ENCODE results near the gene KPNA5.
A peak's percentile ranks its signal among the peaks of the same experiment; 100 is the strongest.
"Not testable (repeated sequence)": the region's sequence is repeated elsewhere in the genome, so short reads cannot be mapped to it uniquely, and the experiment has no call there.

The KPNA5 gene

DNA sequence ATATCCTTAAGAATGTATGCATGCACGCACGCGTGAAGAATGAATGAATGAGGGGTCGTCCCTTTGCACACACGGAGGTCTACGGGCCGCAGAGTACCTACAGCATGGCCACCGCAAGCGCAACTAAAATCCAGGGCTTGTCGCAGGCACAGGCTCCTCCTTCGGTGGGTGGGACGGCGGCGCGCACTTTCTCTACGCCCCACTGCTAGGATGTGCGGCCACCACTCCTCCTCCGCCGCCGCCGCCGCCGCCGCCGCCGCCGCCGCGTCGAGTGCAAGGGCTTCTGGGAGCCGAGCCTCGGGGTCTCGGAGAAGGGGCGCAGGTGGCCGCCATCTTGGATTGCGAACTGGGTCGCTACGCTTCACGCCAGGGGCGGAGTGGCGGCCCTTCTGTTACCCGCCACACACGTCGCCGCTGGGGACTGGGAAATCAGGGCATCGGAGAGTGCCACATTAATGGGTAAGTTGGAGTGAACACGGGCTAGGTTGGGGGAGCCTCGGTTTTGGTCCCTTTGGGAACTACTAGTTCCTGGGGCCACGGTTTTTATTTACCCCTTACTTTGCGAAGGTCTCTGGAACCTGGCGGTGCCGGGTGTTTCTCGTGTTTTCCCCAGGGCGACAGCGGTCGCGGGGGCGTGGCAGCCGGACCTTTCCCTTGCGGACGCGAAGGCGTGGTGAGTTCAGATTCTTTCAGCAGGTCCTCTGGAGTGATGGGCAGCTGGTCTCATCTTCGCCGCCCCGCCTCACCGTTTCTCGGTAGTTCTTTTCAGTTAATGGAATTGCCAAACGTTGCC lies at the start of gene KPNA5:
TSS of gene KPNA5 (plus strand) at position 332 of the 793 bp plus-strand sequence. CDS start at position 456, 124 bp downstream.
- DNase-seq (ENCODE audit: low read depth): peak; percentile 81

DNA sequence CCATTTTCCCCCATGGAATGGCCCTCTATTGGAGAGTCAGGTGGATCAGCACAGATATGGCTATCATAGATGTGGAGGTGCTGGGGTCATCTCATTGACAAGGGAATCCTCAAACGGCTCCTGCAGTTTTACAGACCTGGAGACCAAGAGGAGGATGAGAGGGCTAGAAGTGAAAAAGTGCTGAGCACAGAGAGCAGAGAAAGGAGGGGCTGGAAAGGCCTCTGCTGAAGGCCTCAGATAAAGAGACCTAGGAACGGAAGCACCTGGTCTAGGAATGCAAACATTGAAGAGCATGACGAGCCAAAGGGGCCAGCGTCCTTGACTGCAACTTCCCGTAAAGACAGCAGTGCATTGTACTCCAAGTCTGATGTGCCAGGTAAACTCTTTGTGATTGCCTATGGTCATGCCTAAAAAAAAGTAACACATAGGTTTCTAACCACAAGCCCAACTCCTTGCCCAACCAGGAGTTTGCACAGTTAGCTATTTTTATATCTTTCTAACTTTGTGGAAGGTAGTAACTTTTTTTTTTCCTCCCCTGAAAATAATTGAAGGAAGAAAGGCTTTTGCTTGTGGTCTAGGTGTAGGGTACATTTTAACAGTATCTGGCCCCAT lies 49.5 kb upstream of the KPNA5 start:
- no peak for DNase-seq (ENCODE audit: low read depth)

DNA sequence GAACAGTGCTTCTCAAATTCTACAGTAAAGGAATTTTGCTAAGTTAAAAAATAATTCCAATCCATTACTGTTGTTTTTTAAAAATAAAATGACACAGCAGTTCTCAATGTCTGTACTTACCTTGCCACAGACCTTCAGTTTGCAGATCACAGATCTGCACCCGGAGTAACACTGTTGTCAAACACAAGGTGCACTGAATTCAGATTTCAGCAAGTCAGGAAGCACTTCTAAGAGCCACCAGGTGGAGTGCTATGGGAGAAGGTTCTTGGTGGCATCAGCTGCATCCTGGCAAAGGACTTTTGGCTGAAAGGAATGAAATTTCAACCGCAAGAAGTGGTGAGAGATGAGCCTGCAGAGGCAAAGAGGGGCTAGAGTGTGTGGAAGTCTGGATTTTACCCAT lies 47.3 kb upstream of the KPNA5 start:
- no peak for DNase-seq (ENCODE audit: low read depth)

DNA sequence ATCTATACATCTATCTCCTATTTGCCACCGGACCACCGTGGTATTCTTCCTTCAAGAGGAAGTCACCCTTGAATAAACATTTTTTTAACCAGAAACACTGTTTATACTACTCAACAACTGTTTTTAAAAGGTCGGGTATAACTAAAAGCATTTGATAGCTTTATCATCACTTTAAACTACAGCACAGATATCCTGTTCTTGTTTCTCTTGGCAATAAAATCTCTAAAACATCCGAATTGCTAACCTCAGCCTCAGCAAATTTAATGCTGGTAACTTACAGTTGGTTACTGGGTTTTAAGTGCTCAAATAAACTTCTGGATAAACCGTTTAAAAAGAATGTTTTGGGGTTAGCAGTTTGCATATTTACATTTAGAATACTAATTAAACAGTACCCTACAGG lies 32.9 kb upstream of the KPNA5 start:
- DNase-seq (ENCODE audit: low read depth): no peak

DNA sequence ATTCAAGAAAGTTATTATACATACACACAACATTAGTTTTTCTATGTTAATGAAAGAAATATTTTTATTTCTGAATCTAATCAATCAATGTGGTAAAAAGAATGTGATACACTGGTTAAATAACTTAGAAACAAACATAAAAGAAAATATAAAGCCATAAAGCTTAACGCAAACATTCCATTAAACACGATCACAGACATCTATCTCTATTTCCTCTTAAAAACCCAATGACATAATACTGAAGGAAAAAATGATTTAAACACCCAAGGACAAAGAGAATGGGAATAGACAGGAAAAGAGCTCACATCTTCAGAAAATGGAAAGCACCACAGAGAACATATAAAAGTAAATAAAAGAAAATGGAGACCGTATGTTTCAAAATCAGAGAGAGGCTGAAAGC lies 31.9 kb upstream of the KPNA5 start:
- DNase-seq (ENCODE audit: low read depth): no peak

DNA sequence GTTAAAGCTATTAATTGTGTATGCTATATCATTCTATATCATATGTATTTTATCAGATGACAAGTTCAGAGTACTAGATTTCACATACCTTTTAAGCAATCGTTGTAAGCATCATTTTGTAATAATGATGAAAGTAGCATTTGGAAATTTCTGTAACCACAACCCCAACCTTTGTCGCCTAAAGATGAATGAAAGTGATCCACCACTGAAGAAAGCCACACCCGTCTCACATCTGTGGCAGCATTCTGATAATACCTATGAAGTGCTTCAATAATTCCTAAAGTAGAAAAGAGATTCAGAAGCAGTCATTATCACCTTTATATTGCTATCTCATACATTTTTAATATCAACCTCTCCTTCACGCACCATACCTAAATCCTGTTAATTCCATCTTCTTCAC lies 29.1 kb upstream of the KPNA5 start:
- no peak for DNase-seq (ENCODE audit: low read depth)

DNA sequence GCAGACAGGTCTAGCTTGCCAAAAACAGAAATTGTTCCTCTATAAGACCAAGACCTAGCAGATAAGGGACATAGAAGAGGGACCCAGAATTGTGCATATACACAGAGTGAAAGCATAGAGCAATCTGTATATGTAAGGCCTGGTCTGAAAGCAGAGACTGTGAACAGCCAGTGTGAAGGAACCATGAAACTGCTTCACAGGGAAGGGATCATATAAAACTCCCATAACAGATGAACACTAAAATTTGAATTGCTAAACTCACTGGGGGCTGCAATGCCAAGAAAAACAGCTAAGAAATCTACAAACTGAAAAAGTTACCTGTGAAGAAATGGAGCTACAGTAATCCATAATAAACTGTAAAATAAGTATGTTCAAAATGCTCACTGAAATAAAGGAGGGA lies 19.4 kb upstream of the KPNA5 start:
- DNase-seq (ENCODE audit: low read depth): no peak

DNA sequence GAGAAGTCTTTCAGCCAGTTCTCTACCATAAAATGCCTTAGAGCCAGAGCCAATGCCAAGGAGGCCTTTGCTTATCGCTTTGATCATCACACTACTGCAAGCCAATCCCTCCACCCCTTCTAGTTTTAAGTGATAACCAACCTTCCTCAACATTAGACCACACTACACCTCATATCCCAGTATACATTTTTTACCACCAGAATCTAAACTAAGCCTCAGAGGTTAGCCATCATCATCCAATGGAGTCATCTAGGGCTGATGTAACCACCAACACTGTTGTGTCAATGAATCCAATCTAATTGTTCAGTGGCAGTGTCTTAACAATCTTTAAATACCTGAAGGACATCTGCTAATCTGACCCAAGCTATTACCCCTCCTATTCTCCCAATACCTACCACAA lies 18.8 kb upstream of the KPNA5 start:
- DNase-seq (ENCODE audit: low read depth): no peak

DNA sequence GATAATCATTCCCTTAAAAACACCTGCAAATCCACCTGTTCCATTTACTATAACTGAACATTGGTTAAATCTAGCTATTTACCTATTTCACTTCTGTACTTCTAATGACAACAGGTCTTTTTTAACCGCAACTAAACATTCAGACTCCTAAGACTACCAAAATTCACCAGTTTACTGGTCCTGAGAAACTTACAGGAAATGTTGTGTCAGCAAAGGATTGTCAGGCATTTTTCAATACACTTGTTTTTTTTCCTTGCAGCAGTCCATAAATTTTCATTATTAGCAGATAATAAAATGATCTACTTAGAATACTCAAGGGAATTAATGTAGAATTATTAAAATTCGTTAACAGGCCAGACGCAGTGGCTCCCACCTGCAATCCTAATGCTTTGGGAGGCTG lies 17.7 kb upstream of the KPNA5 start:
- no peak for DNase-seq (ENCODE audit: low read depth)

DNA sequence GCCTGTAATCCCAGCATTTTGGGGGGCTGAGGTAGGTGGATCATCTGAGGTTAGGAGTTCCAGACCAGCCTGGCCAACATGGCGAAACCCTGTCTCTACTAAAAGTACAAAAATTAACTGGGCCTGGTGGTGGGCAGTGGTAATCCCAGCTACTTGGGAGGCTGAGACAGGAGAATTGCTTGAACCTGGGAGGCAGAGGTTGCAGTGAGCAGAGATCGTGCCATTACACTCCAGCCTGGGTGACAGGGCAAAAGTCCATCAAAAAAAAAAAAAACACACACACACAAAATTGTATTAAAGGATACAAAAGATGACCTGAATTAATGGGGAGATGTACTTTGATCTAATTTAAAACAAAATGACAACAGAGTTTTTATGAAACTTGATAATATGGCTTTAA lies 16.8 kb upstream of the KPNA5 start:
- not testable (repeated sequence) for DNase-seq (ENCODE audit: low read depth)

DNA sequence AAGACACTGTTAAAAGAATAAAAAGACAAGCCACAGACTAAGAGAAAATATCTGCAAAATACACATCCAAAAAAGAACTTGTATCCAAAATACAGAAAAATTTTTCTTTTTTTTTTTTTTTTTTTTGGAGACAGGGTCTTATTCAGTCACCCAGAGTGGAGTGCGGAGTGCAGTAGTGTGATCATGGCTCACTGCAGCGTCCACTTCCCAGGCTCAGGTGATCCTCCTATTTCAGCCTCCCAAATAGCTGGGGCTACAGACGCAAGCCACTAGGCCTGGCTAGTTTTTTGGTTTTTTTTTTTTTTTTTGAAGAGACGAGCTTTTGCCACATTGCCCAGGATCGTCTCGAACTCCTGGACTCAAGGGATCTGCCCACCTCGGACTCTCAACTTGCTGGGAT lies 15.5 kb upstream of the KPNA5 start:
- DNase-seq (ENCODE audit: low read depth): no peak

DNA sequence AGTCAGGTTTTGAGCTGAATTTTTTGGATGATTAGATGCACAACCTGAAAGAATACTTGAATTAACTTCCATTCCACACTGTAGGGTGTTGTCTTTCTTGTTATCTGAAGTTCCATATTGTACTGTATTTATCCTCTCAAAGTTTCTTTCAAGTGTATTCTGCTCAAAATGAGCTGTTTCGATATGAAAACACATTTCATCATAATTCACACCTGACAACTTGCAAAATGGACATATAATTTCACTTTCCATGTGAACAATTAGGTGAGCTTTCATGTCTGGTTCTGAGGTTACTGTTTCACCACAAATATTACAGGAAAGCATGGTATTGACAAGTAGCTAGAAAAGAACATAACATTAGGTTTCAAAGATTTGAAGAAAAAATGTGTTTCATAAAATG lies 14.1 kb upstream of the KPNA5 start:
- no peak for DNase-seq (ENCODE audit: low read depth)

DNA sequence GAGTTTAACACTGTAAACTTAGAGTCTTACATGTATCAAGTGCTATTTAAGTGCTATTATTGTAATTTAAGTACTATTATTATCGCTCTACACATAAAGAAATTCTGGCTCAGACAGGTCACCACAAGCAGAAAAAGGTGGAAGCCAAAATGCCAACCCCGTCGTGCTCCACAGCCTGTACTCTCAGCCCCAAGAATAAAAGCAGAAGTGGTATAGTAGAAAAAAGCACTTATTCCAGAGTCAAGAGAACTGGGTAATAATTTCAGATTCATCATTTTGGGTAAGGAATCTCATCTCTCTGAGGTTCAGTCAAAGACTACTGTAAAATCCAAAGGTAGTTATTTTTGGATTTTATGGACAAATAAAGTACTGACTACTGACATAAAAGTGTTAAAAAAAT lies 13.4 kb upstream of the KPNA5 start:
- DNase-seq (ENCODE audit: low read depth): no peak

DNA sequence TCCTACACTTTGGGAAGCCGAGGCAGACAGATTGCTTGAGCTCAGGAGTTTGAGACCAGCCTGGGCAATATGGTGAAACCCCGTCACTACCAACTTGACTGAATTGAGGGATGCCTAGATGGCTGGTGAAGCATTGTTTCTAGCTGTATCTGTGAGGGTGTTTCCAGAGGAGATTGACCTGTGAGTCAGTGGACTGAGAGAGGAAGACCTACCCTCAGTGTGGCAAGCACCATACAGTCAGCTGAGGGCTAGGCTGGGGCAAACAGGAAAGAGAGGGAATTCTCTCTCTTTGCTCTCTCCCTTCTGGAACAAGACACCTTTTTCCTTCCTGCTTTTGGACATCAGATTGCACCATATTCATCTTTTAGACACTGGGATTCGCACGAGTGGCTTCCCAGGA lies 8.7 kb upstream of the KPNA5 start:
- no peak for DNase-seq (ENCODE audit: low read depth)

DNA sequence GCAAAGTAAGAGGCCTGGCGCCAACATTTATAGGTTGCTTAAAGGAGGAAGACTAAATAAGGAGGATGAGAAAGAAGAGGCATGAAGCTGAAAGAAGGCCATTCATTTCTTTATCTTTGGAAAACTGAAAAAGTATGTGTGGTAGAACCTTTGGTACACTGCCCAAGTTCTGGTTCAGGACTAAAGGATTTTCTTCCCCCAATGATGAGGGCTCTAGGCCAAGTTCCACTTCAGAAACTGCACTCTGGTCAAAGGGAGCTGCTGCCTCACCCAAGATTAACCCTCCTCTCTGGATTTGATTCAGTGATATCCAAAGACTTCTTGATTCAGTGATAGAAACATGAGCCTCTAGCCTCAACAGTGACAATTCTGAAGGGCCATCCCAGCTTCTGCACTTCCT lies 5.0 kb upstream of the KPNA5 start:
- no peak for DNase-seq (ENCODE audit: low read depth)

DNA sequence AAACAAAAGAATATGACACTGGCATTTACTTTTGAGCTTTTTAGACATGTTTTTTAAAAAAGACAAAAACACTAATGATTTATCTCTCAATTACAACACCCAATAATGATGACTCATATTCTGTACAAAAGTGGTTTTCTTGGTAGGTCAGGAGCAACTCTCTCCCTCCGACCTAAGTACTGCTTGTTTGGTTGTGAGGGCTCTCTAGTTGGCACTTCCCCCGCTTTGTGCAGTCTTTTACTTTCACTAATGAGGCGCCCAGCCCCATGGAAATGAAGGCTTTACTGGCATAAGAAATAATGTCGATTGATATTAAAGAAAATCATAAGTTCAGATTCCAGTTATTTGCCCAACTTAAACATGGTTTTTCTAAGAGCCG lies 1.3 kb downstream of the KPNA5 start:
- DNase-seq (ENCODE audit: low read depth): no peak

DNA sequence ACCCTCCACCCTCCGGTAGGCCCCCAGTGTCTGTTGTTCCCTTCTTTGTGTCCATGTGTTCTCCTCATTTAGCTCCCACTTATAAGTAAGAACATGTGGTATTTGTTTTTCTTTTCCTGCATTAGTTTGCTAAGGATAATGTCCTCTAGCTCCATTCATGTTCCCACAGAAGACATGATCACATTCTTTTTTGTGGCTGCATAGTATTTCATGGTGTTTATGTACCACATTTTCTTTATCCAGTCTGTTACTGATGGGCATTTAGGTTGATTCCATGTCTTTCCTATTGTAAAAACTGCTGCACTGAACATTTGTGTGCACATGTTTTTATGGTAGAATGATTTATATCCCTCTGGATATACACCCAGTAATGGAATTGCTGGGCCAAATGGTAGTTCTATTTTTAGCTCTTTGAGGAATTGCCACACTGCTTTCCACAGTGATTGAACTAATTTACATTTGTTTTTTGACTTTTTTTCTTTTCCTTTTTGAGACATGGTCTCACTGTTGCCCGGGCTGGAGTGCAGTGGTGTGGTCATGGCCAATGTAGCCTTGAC lies 4.5 kb downstream of the KPNA5 start:
- no peak for DNase-seq (ENCODE audit: low read depth)

DNA sequence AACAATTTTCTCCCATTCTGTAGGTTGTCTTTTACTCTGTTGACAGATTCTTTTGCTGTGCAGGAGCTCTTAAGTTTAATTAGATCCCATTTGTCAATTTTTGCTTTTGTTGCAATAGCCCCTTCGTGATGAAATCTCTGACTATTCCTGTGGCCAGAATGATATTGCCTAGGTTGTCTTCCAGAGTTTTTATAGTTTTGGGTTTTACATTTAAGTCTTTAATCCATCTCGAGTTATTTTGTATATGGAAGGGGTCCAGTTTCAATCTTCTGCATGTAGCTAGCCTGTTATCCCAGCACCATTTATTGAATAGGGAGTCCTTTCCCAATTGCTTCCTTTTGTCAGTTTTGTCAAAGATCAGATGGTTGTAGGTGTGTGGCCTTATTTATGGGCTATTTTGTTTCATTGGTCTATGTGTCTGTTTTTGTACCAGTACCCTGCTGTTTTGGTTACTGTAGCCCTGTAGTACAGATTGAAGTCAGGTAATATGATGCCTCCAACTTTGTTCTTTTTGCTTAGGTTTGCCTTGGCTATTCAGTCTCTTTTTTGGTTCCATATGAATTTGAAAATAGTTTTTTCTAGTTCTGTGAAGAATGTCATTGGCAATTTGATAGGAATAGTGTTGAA lies 5.6 kb downstream of the KPNA5 start:
- DNase-seq (ENCODE audit: low read depth): not testable (repeated sequence)

DNA sequence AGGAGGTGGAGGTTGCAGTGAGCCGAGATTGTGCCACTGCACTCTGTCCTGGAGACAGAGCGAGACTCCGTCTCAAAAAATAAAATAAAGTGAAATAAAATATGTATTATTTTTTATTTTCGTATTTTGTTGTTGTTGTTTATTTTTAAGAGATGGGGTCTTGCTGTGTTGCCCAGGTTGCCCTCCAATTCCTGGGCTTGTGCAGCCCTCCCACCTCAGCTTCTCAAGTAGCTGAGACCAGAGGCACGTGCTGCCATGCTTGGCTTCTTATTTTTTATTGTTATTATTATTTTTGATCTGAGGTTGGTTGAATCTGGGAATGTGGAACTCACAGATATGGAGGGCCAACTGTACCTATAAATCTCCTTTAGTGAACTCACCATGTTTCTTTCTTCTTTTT lies 10.1 kb downstream of the KPNA5 start:
- no peak for DNase-seq (ENCODE audit: low read depth)

DNA sequence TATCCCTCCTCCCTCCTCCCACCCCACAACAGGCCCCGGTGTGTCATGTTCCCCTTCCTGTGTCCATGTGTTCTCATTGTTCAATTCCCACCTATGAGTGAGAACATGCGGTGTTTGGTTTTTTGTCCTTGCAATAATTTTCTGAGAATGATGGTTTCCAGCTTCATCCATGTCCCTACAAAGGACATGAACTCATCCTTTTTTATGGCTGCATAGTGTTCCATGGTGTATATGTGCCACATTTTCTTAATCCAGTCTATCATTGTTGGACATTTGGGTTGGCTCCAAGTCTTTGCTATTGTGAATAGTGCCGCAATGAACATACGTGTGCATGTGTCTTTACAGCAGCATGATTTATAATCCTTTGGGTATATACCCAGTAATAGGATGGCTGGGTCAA lies 11.9 kb downstream of the KPNA5 start:
- DNase-seq (ENCODE audit: low read depth): not testable (repeated sequence)

DNA sequence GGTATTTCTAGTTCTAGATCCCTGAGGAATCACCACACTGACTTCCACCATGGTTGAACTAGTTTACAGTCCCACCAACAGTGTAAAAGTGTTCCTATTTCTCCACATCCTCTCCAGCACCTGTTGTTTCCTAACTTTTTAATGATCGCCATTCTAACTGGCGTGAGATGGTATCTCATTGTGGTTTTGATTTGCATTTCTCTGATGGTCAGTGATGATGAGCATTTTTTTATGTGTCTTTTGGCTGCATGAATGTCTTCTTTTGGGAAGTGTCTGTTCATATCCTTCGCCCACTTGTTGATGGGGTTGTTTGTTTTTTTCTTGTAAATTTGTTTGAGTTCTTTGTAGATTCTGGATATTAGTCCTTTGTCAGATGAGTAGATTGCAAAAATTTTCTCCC lies 12.3 kb downstream of the KPNA5 start:
- not testable (repeated sequence) for DNase-seq (ENCODE audit: low read depth)

DNA sequence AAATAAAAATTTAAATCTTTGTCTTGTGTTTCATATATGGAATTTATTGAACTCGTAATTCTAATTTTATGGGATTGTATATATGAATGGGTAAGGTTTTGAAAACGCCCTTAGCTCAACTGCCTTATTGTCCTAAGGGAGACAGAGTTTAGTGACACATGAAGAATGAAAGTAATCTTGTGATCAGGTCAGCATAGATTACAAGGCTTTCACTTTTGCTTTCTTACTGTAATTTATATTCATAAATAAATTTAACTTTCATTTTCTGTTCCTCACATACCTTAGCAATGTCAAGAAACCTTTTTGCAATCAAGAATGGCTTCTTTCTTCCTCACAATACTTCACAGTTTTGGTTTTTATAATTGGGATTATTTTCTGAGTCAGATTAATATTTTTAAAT lies 14.4 kb downstream of the KPNA5 start:
- no peak for DNase-seq (ENCODE audit: low read depth)

DNA sequence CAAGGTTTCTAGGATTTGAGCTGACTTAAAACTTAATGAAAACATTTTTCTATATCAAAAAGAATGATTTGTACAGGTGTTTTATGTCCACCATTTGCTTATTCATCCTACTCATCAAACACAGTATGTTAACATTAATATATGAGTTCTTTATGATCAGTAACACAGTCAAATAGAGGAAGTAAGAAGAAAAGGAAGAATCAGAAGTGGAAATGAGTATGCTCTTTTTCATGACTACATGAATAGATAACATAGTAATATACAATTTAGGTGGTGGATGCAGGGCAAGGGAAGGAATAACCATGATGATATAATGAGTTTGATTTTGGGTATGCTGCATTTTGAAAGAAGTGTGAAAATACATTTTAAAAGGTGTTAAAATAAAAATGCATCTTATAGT lies 16.5 kb downstream of the KPNA5 start:
- DNase-seq (ENCODE audit: low read depth): no peak

All from activated T-helper 1 cell treated with Interleukin-2 at 50 U/mL for 16 hours (primary cell).